ENCODE results near the gene FLAD1.

DNA sequence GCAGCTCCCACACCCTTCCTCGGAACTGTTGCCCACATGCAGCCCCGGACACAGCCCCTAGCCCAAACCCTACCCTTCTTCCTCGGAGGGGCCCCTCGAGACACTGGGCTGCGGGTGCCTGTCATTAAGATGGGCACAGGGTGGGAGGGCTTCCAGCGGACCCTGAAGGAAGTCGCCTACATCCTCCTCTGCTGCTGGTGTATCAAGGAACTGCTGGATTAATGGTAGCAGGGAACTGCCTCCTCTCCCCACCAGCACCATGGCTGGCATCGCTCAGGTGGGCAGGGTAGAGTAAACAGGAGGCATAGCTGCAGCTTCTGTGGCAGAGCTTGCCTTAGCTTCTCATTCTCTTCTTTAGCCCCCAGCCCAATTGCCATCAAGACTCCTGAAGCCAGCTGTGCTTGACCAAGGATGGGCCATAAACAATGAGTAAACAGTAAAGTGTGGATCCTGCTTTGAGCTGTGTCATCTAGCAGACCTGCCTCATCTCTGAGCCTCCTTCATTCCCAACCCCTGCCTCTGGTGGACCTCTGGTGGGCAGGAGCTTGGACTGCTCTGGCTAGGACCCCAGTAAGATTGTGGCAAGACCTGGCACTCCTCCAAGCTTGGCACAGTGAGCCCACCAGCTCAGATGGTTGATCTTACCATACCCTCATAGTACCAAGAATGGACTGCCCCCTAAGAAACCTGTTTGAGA is 10.6 kb downstream of the FLAD1 start, which contains the start of gene LENEP:
- TF ChIP-seq, protein P1, sequence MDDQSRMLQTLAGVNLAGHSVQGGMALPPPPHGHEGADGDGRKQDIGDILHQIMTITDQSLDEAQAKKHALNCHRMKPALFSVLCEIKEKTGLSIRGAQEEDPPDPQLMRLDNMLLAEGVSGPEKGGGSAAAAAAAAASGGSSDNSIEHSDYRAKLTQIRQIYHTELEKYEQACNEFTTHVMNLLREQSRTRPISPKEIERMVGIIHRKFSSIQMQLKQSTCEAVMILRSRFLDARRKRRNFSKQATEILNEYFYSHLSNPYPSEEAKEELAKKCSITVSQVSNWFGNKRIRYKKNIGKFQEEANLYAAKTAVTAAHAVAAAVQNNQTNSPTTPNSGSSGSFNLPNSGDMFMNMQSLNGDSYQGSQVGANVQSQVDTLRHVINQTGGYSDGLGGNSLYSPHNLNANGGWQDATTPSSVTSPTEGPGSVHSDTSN (CRISPR knock-in tag; IDR thresholded peaks at IDR 0.05), result no peak
- TF ChIP-seq CTCF (tag by site-specific recombination; IDR thresholded peaks at IDR 0.05) (no peak), ZNF791 (tag by site-specific recombination; IDR thresholded peaks at IDR 0.05) (no peak), ZNF792 (tag by site-specific recombination; IDR thresholded peaks at IDR 0.05) (no peak), PRDM10 (tag by site-specific recombination; IDR thresholded peaks at IDR 0.05) (no peak), ZBTB8A (tag by site-specific recombination; IDR thresholded peaks at IDR 0.05) (no peak), ZNF121 (tag by site-specific recombination; IDR thresholded peaks at IDR 0.05) (no peak), ZNF768 (tag by site-specific recombination; IDR thresholded peaks at IDR 0.05) (no peak), ZEB2 (tag by site-specific recombination; IDR thresholded peaks at IDR 0.05) (no peak), ZNF660 (tag by site-specific recombination; IDR thresholded peaks at IDR 0.05) (no peak), ZNF133 (tag by site-specific recombination; IDR thresholded peaks at IDR 0.05) (no peak)
- TF ChIP-seq, protein P2, sequence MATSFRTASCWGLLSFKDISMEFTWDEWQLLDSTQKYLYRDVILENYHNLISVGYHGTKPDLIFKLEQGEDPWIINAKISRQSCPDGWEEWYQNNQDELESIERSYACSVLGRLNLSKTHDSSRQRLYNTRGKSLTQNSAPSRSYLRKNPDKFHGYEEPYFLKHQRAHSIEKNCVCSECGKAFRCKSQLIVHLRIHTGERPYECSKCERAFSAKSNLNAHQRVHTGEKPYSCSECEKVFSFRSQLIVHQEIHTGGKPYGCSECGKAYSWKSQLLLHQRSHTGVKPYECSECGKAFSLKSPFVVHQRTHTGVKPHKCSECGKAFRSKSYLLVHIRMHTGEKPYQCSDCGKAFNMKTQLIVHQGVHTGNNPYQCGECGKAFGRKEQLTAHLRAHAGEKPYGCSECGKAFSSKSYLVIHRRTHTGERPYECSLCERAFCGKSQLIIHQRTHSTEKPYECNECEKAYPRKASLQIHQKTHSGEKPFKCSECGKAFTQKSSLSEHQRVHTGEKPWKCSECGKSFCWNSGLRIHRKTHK (tag by site-specific recombination; IDR thresholded peaks at IDR 0.05), result no peak
- TF ChIP-seq, protein P3, sequence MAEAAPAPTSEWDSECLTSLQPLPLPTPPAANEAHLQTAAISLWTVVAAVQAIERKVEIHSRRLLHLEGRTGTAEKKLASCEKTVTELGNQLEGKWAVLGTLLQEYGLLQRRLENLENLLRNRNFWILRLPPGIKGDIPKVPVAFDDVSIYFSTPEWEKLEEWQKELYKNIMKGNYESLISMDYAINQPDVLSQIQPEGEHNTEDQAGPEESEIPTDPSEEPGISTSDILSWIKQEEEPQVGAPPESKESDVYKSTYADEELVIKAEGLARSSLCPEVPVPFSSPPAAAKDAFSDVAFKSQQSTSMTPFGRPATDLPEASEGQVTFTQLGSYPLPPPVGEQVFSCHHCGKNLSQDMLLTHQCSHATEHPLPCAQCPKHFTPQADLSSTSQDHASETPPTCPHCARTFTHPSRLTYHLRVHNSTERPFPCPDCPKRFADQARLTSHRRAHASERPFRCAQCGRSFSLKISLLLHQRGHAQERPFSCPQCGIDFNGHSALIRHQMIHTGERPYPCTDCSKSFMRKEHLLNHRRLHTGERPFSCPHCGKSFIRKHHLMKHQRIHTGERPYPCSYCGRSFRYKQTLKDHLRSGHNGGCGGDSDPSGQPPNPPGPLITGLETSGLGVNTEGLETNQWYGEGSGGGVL (tag by site-specific recombination; IDR thresholded peaks at IDR 0.05), result no peak

All from HEK293 (cell line).